ENCODE data around the gene OPRPN.

- no peak for TF ChIP-seq CTCF (IDR thresholded peaks at IDR 0.05)
- no peak for TF ChIP-seq POLR2A (IDR thresholded peaks at IDR 0.05)
Measured at GRCh38 chr4:70371987-70372386, 25.8 kb upstream of the OPRPN start.

All from vagina (tissue), 2 donors.